ENCODE data around the gene BUB1B.

DNA sequence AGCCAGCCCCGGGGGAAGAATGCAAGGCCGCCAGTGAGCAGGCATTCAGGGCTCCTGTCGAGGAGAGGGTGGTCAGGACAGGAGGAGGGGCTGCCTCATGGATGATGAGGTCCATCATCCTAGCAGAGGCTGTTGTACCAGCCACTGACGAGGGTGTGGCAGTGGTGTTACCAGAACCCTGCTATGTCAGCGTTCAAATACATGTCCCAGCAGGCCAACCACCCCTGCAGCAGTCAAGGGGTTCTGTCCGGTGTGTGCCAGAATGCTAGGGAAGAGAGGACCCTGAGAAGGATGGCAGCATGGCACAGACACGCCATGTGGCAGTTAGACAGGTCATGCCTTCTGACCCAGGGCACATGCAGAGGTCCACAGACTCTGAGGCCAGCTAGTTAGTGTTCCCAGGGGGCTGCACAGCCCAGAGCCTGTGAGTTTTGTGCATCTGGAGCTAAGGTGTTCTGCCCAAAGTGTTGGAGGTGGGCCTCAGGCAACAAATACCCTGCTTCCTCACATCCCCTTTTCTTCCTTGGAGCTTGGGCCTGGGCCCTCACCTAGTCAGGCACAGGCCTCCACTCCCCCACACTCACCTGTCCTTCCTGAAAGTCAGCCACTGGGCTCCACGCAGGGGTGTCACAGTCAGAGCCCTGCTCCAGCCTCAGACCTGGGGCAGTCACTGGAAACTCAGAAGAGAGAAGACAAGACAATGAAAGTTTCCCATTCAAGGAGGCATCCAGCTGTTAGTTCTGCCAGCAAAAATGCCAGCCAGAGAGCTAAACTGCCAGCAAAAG is 85.8 kb downstream of the BUB1B start:
- TF ChIP-seq, protein P1, sequence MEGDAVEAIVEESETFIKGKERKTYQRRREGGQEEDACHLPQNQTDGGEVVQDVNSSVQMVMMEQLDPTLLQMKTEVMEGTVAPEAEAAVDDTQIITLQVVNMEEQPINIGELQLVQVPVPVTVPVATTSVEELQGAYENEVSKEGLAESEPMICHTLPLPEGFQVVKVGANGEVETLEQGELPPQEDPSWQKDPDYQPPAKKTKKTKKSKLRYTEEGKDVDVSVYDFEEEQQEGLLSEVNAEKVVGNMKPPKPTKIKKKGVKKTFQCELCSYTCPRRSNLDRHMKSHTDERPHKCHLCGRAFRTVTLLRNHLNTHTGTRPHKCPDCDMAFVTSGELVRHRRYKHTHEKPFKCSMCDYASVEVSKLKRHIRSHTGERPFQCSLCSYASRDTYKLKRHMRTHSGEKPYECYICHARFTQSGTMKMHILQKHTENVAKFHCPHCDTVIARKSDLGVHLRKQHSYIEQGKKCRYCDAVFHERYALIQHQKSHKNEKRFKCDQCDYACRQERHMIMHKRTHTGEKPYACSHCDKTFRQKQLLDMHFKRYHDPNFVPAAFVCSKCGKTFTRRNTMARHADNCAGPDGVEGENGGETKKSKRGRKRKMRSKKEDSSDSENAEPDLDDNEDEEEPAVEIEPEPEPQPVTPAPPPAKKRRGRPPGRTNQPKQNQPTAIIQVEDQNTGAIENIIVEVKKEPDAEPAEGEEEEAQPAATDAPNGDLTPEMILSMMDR (IDR thresholded peaks at IDR 0.05): no peak
- TF ChIP-seq POLR2AphosphoS5 (IDR thresholded peaks at IDR 0.05) (no peak), POLR2A (IDR thresholded peaks at IDR 0.05) (no peak), EP300 (IDR thresholded peaks at IDR 0.05; ENCODE audit: low read depth) (no peak)

All from transverse colon (tissue), 4 donors.